ENCODE results near the gene GRK5.
A peak's percentile ranks its signal among the peaks of the same experiment; 100 is the strongest.

GRK5 gene

GRCh38 chr10:119318411-119319160 lies 111.2 kb downstream of the GRK5 start:
- H3K4me2 ChIP-seq (ENCODE audit: low read length): no peak overlapping the region
- H2AFZ ChIP-seq (ENCODE audit: insufficient read depth, low read length, poor library complexity): no peak overlapping the region
- no peak overlapping the region for H3K27ac ChIP-seq (ENCODE audit: low read depth, low read length)
- no peaks in the 10 kb centered on the region for H3K79me2 ChIP-seq (ENCODE audit: control insufficient read depth, insufficient read depth, low read length, poor library complexity)
- peak overlapping the region; percentile 62 for H3K18ac ChIP-seq (ENCODE audit: low read length)
- no peak overlapping the region for H3K14ac ChIP-seq (ENCODE audit: low read length)
- no peak overlapping the region for H3K4me3 ChIP-seq (ENCODE audit: low read depth, low read length)
- H2BK5ac ChIP-seq (ENCODE audit: low read depth, low read length, poor library complexity): no peak overlapping the region
- H3K27me3 ChIP-seq (ENCODE audit: insufficient read depth, low read length): no peaks in the 10 kb centered on the region
- H3K9ac ChIP-seq (ENCODE audit: low read length): no peak overlapping the region
- H2BK120ac ChIP-seq (ENCODE audit: insufficient read depth, low read length, poor library complexity): no peak overlapping the region
- no peak overlapping the region for H2BK12ac ChIP-seq (ENCODE audit: low read length)
- peaks cover 22% of the 10 kb centered on the region for H3K79me1 ChIP-seq (ENCODE audit: low read length)
- no peak overlapping the region for H4K12ac ChIP-seq (ENCODE audit: low read depth, low read length)
- H3K23ac ChIP-seq (ENCODE audit: low read length): no peak overlapping the region
- peak overlapping the region; percentile 5 for H4K91ac ChIP-seq (ENCODE audit: low read depth, low read length)
- no peak for DNase-seq
- no CpG with 5 or more reads among the region's 11 CpGs for WGBS (ENCODE audit: extremely low coverage, insufficient coverage, insufficient read length)
- H3K9me3 ChIP-seq (ENCODE audit: insufficient read depth, low read depth, low read length): no peaks in the 10 kb centered on the region
- peaks cover 40 to 42% of the 10 kb centered on the region in 2 experiments for H3K4me1 ChIP-seq (ENCODE audit: control insufficient read depth in 1 of 2, insufficient read depth in 2 of 2, low read length in 2 of 2)
- H2AK5ac ChIP-seq (ENCODE audit: low read length): peak overlapping the region; percentile 2
- no peak overlapping the region for H4K8ac ChIP-seq (ENCODE audit: low read depth, low read length)
- H3K4ac ChIP-seq (ENCODE audit: low read depth, low read length): no peak overlapping the region
- H3K36me3 ChIP-seq (ENCODE audit: control insufficient read depth in 1 of 2, insufficient read depth in 2 of 2, low read length in 2 of 2): no peaks in the 10 kb centered on the region

GRCh38 chr10:119319161-119319919 lies 112.0 kb downstream of the GRK5 start:
- no peak overlapping the region for H4K12ac ChIP-seq (ENCODE audit: low read depth, low read length)

GRCh38 chr10:119319920-119320258 lies 112.5 kb downstream of the GRK5 start:
- DNase-seq: no peak
- Histone ChIP-seq H3K4ac (ENCODE audit: low read depth, low read length) (no peak overlapping the region), H3K4me2 (ENCODE audit: low read length) (no peak overlapping the region), H3K14ac (ENCODE audit: low read length) (no peak overlapping the region), H3K79me1 (ENCODE audit: low read length) (peaks cover 22% of the 10 kb centered on the region), H2BK12ac (ENCODE audit: low read length) (no peak overlapping the region), H3K4me3 (ENCODE audit: low read depth, low read length) (no peak overlapping the region), H3K9ac (ENCODE audit: low read length) (no peak overlapping the region), H4K8ac (ENCODE audit: low read depth, low read length) (no peak overlapping the region), H3K18ac (ENCODE audit: low read length) (no peak overlapping the region), H2BK5ac (ENCODE audit: low read depth, low read length, poor library complexity) (no peak overlapping the region), H3K36me3 (ENCODE audit: control insufficient read depth in 1 of 2, insufficient read depth in 2 of 2, low read length in 2 of 2) (no peaks in the 10 kb centered on the region), H3K9me3 (ENCODE audit: insufficient read depth, low read depth, low read length) (no peaks in the 10 kb centered on the region), H2AFZ (ENCODE audit: insufficient read depth, low read length, poor library complexity) (no peak overlapping the region), H4K12ac (ENCODE audit: low read depth, low read length) (no peak overlapping the region), H3K79me2 (ENCODE audit: control insufficient read depth, insufficient read depth, low read length, poor library complexity) (no peaks in the 10 kb centered on the region), H3K27ac (ENCODE audit: low read depth, low read length) (no peak overlapping the region), H2BK120ac (ENCODE audit: insufficient read depth, low read length, poor library complexity) (no peak overlapping the region), H4K91ac (ENCODE audit: low read depth, low read length) (no peak overlapping the region), H2AK5ac (ENCODE audit: low read length) (no peak overlapping the region), H3K27me3 (ENCODE audit: insufficient read depth, low read length) (no peaks in the 10 kb centered on the region), H3K4me1 (ENCODE audit: control insufficient read depth in 1 of 2, insufficient read depth in 2 of 2, low read length in 2 of 2) (peaks cover 40 to 41% of the 10 kb centered on the region in 2 experiments), H3K23ac (ENCODE audit: low read length) (no peak overlapping the region)
- WGBS (ENCODE audit: extremely low coverage, insufficient coverage, insufficient read length): no CpG with 5 or more reads among the region's 3 CpGs

More at GRCh38 chr10:119319161-119319919, 112.0 kb downstream of the GRK5 start:
- Histone ChIP-seq H3K18ac (ENCODE audit: low read length) (peak overlapping the region; percentile 62), H2BK5ac (ENCODE audit: low read depth, low read length, poor library complexity) (no peak overlapping the region), H3K79me1 (ENCODE audit: low read length) (peaks cover 22% of the 10 kb centered on the region), H2AFZ (ENCODE audit: insufficient read depth, low read length, poor library complexity) (no peak overlapping the region), H3K9me3 (ENCODE audit: insufficient read depth, low read depth, low read length) (no peaks in the 10 kb centered on the region), H3K36me3 (ENCODE audit: control insufficient read depth in 1 of 2, insufficient read depth in 2 of 2, low read length in 2 of 2) (no peaks in the 10 kb centered on the region), H3K4me1 (ENCODE audit: control insufficient read depth in 1 of 2, insufficient read depth in 2 of 2, low read length in 2 of 2) (peaks cover 40 to 42% of the 10 kb centered on the region in 2 experiments), H3K27me3 (ENCODE audit: insufficient read depth, low read length) (no peaks in the 10 kb centered on the region), H4K8ac (ENCODE audit: low read depth, low read length) (no peak overlapping the region), H3K27ac (ENCODE audit: low read depth, low read length) (no peak overlapping the region), H3K14ac (ENCODE audit: low read length) (no peak overlapping the region), H3K79me2 (ENCODE audit: control insufficient read depth, insufficient read depth, low read length, poor library complexity) (no peaks in the 10 kb centered on the region), H3K4me2 (ENCODE audit: low read length) (no peak overlapping the region), H2AK5ac (ENCODE audit: low read length) (no peak overlapping the region), H2BK12ac (ENCODE audit: low read length) (no peak overlapping the region), H3K23ac (ENCODE audit: low read length) (no peak overlapping the region), H3K4me3 (ENCODE audit: low read depth, low read length) (no peak overlapping the region), H3K4ac (ENCODE audit: low read depth, low read length) (no peak overlapping the region), H3K9ac (ENCODE audit: low read length) (no peak overlapping the region), H2BK120ac (ENCODE audit: insufficient read depth, low read length, poor library complexity) (no peak overlapping the region), H4K91ac (ENCODE audit: low read depth, low read length) (peak overlapping the region; percentile 5)
- DNase-seq: no peak
- WGBS (ENCODE audit: extremely low coverage, insufficient coverage, insufficient read length): no CpG with 5 or more reads among the region's 16 CpGs

- Histone ChIP-seq H3K4ac (ENCODE audit: low read depth, low read length) (no peak overlapping the region), H3K23ac (ENCODE audit: low read length) (no peak overlapping the region), H2BK120ac (ENCODE audit: insufficient read depth, low read length, poor library complexity) (no peak overlapping the region), H2AFZ (ENCODE audit: insufficient read depth, low read length, poor library complexity) (no peak overlapping the region), H3K18ac (ENCODE audit: low read length) (no peak overlapping the region), H3K4me1 (ENCODE audit: control insufficient read depth in 1 of 2, insufficient read depth in 2 of 2, low read length in 2 of 2) (peaks cover 29 to 31% of the 10 kb centered on the region in 2 experiments), H3K27ac (ENCODE audit: low read depth, low read length) (no peak overlapping the region), H3K9me3 (ENCODE audit: insufficient read depth, low read depth, low read length) (peaks cover 3% of the 10 kb centered on the region), H3K14ac (ENCODE audit: low read length) (no peak overlapping the region), H2AK5ac (ENCODE audit: low read length) (no peak overlapping the region), H3K36me3 (ENCODE audit: control insufficient read depth in 1 of 2, insufficient read depth in 2 of 2, low read length in 2 of 2) (no peaks in the 10 kb centered on the region), H2BK12ac (ENCODE audit: low read length) (no peak overlapping the region), H3K27me3 (ENCODE audit: insufficient read depth, low read length) (no peaks in the 10 kb centered on the region), H3K4me3 (ENCODE audit: low read depth, low read length) (no peak overlapping the region), H3K79me2 (ENCODE audit: control insufficient read depth, insufficient read depth, low read length, poor library complexity) (no peaks in the 10 kb centered on the region), H2BK5ac (ENCODE audit: low read depth, low read length, poor library complexity) (no peak overlapping the region), H4K91ac (ENCODE audit: low read depth, low read length) (no peak overlapping the region), H3K4me2 (ENCODE audit: low read length) (no peak overlapping the region), H3K79me1 (ENCODE audit: low read length) (peaks cover 15% of the 10 kb centered on the region), H4K8ac (ENCODE audit: low read depth, low read length) (no peak overlapping the region), H3K9ac (ENCODE audit: low read length) (no peak overlapping the region), H4K12ac (ENCODE audit: low read depth, low read length) (no peak overlapping the region)
- peak in 1 of 2 donors; percentile 4 for DNase-seq
- no CpG with 5 or more reads among the region's 6 CpGs for WGBS (ENCODE audit: extremely low coverage, insufficient coverage, insufficient read length)
Measured at GRCh38 chr10:119320981-119321380, 113.6 kb downstream of the GRK5 start.
